Stimulated activated CD8-positive, alpha-beta memory T cell treated with anti-CD3 and anti-CD28 coated beads, Interleukin-12 subunit alpha, Interleukin-12 subunit beta, amount 100 ng/mL, for 1 hour (primary cell): ENCODE results near the gene KIAA1958.

ENCODE experiments used
- DNase-seq: peaks from one replicate; pipeline ENCODE4 v3.0.0-alpha.2; 2020; ENCODE audit warnings: low read depth

The KIAA1958 gene

DNA sequence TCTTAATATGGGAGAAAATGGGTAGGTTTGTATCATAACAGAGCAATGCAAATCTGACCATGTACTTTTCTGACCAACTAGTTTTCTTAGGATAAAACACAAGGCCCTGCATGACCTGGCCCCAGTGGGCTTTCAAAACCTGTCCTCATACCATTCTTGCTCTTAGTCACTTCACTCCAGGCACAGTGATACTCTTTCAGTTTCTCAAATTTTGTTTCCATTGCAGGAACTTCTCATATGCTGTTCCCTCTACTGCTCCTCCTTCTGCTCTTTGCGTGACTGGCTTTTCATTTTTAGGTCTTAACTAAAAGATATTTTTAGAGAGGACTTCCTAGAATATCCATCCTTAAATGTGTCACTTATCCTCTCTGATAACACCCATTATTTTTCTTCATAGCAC is 118.9 kb downstream of the KIAA1958 start:
- no peak for DNase-seq

DNA sequence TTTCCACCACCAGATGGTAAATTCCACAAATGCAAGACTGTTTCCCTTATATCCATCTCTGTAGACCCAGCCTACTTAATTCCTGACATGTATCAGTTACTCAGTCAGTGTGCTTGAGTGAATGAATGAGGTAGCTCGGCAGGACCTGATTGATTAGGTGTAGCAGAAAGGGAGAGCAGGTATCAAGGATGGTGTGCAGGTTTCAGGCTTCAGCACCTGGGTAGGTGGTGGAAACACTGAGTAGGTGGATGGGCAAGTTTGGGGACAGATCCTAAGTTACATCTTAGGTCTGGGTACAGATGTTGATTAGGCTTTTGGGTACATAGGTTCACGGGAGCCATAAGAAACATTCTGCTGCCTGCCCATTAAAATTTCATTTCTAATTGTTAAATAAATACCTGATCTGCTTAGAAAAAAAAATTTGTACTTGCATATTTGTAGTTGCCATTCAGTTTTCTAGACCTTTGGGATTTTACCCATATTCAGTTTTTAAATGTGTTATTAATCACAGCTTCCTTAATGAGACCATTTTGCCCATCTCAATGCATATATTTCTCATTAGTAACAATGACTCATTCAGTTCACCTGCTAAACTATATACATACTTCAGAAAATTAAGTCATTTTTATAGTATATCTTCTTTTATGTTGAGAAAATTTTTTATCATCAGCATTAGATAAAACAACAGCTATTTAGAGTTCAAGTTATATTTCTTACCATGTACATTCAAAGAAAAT is 119.5 kb downstream of the KIAA1958 start:
- no peak for DNase-seq

DNA sequence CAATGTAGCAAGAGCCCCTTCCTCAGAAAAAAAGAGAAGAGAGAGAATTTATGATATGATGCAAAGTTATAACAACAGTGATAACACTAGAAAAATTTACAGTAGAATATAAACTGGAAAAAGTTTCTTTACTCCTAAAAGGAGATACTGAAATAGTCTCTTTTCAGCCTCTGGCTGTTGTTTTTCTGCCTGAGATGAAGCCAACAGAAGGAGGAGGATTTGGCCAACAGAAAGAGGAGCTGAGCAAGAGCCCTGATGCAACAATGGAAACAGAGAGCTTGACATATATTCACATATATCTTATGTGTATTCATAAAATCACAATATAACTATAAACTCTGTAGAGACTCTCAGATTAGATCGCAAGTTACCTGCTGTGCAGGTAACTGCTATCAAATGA is 122.2 kb downstream of the KIAA1958 start:
- DNase-seq = no peak

GRCh38 chr9:112615584-112616266 is 129.1 kb downstream of the KIAA1958 start:
- no peak for DNase-seq

- no peak for DNase-seq
Measured at GRCh38 chr9:112617371-112617770, 130.7 kb downstream of the KIAA1958 start.

GRCh38 chr9:112618385-112619009 is 131.9 kb downstream of the KIAA1958 start:
- DNase-seq = no peak

DNA sequence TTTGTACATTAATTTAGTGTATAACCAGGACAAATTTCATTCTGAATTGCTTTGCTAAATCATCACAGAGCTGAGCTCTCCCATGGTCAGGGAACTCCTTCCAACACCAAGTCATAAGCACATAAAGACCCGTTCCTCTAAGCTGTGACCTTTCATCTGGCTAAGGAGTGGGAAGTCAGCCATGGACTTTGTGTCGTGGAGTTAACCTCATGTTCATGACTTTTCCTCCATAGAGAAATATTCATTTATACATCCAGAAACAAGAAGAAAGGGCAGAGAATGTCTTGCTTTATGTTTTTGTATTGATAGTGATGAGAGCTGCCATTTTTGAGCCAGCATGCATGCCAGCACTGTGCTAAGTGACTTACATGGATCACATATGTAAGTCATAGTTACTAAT is 133.8 kb downstream of the KIAA1958 start:
- no peak for DNase-seq

DNA sequence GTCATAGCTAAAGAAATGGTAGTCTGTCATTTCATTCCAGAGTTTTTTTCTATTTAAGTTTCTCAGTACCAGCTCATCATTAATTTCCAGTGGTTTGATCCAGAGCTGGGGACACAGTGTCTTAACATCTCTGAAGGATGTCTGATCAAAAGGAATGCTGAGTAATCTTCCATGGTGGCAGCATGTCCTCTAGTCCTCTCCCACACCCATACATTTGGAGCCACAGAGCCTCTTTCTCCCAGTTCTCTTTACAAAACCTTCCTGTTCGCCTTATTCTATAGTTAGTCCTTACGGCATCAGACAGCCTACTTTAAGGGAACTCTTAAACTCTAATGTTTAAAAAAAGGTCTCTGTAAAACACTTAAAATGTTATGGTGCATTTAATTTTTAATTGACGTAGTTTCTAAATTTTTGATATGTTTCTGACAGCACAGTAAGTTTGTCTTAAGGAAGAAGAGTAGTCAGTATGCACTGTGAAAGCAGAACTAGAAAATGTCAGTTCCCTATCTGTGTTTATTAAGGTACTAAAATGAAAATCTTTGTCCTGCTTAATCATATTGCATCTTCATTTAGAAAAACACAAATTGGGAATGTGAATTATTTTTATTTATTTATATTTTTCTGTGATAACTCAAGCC is 134.5 kb downstream of the KIAA1958 start:
- no peak for DNase-seq

- DNase-seq = no peak
Measured at GRCh38 chr9:112623198-112623597, 136.6 kb downstream of the KIAA1958 start.

DNA sequence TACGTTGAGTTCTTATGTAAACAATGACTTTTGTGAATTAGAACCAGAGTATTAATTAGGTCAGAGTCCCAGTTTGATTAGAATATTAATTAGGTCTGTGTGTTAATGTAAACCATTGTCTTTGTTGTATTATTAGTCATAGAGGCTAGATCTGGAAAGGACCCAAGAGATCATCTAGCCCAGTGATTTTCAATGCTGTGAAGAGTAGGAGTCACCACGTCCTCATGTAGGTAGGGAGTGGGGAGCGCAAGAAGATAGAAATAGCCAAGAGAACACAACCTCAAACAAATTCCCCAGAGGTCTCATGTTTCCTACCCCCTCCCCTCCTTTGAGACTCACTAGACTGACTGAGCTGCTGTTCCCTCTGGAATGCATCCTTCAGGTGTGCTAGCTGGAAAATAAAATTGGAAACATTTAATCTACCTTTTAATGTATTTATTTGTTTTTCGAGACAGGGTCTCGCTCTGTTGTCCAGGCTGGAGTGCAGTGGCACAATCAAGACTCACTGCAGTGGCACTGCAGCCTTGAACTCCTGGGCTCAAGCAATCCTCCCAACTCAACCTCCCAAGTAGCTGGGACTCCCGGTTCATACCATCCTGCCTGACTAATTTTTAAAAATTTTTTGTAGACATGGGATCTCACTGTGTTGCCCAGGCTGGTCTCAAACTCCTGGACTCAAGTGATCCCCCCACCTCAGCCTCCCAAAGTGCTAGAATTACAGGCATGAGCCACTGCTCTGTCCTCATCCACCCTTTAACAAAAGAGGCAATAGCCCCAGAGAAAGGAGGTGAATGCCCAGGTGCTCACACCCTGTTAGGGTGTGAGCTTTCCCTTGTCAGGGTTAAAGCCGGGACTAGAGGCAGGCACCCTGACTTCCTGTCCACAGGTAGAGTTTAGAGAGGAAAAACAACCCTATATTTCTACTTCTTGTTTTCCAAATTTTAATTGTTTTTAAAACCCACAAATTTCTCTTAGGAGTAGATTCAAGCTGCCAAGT is 138.4 kb downstream of the KIAA1958 start:
- DNase-seq = no peak

GRCh38 chr9:112629671-112630485 is 143.3 kb downstream of the KIAA1958 start:
- DNase-seq = no peak

GRCh38 chr9:112631313-112632070 is 144.9 kb downstream of the KIAA1958 start:
- no peak for DNase-seq

GRCh38 chr9:112640311-112640710 is 153.7 kb downstream of the KIAA1958 start:
- DNase-seq = no peak

- DNase-seq = no peak
Measured at GRCh38 chr9:112642126-112642525, 155.5 kb downstream of the KIAA1958 start.

DNA sequence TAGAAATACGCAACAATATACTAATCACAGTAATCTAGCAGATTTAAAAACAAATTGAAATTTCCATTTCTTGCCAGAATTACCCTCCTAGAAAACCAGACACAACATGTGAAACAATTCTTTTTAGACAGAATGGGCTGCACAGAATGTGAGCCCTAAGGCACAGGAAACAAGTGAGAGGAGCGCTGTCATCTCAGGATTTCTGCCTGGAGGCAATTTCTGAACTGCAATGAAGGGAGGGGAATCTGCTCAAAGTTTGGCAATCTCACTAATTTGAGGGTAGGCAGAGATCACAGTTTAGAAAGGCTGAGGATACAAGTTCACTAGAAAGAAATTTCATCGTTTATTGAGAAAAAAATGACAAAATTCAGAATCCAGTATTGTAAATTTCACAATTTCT is 161.0 kb downstream of the KIAA1958 start:
- no peak for DNase-seq

GRCh38 chr9:112648624-112649023 is 162.0 kb downstream of the KIAA1958 start:
- DNase-seq = no peak

GRCh38 chr9:112654282-112654681 is 167.7 kb downstream of the KIAA1958 start:
- no peak for DNase-seq

DNA sequence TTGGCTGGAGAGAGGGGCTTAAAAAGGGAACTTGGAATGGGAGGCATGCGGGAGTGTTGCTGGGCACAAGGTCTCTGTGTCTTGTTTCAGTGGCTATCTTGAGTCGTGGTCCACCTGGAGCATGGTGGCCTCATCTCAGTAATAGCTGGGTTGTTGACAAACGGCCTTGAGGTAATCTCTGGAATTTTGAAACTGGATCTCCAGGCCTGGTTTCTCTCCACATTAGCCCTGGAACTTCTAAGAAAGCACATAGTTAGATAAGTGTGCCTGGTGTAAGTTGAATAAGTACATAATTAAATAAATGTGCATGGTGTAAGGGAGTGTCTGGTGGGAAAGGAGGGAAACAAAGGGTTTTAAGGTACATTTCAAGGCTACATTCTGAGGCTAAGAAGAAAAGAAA is 169.0 kb downstream of the KIAA1958 start:
- no peak for DNase-seq

- DNase-seq = no peak
Measured at GRCh38 chr9:112659906-112660305, 173.3 kb downstream of the KIAA1958 start.

- no peak for DNase-seq
Measured at GRCh38 chr9:112663681-112664080, 177.1 kb downstream of the KIAA1958 start.
